H1 (cell line): Measurements from ENCODE around the gene PTEN. TPM values are rescaled to one million over a fixed set of nuclear protein-coding genes. Genes with fewer than 3 reads are reported as not detected.
"Not testable (repeated sequence)": the region's sequence is repeated elsewhere in the genome, so short reads cannot be mapped to it uniquely, and the experiment has no call there.

Source experiments
- CTCF ChIA-PET: fragments of 300-600 bp; sonication (Branson Sonifier 250); formaldehyde crosslinking; loops from one replicate; lab custom pipeline; 2021; ENCODE audit not compliant: partially characterized antibody; lab: Charles Lee
- POLR2A ChIA-PET: fragments of 300-600 bp; sonication (Branson Sonifier 250); formaldehyde crosslinking; loops from one replicate; lab custom pipeline; 2021; ENCODE audit warnings: inconsistent platforms; ENCODE audit not compliant: partially characterized antibody; lab: Charles Lee
- DNase-seq, 2 experiments: peaks; one replicate each; pipeline versions ENCODE4 v3.0.0 to v3.0.0-alpha.2; 2010 to 2022; ENCODE audit warnings: low spot score in 2 of 2, low read depth in 1 of 2, mixed read lengths in 1 of 2
- FAIRE-seq: peaks from 2 replicates; lab custom pipeline; 2011; peaks lifted over from hg19 to GRCh38; lab: Jason Lieb, UNC
- H2AFZ ChIP-seq: 2 replicates; pipeline ENCODE4 v1.8.1; 2012; ENCODE audit warnings: low read length, inconsistent platforms
- H2AK5ac ChIP-seq: 2 replicates; pipeline ENCODE4 v1.6.1; 2013; ENCODE audit warnings: low read depth, low read length
- H2BK120ac ChIP-seq: replicated peaks from 2 replicates; pipeline ENCODE3; 2013; ENCODE audit warnings: low read depth, low read length, inconsistent platforms
- H2BK12ac ChIP-seq: 2 replicates; pipeline ENCODE4 v1.6.1; 2013; ENCODE audit warnings: low read depth, low read length
- H2BK15ac ChIP-seq: 2 replicates; pipeline ENCODE4 v1.6.1; 2013; ENCODE audit warnings: low read length
- H2BK20ac ChIP-seq: 2 replicates; pipeline ENCODE4 v1.6.1; 2013; ENCODE audit warnings: low read length
- H2BK5ac ChIP-seq: 2 replicates; pipeline ENCODE4 v1.6.1; 2013; ENCODE audit warnings: low read depth, low read length
- H3K14ac ChIP-seq: 2 replicates; pipeline ENCODE4 v1.6.1; 2013; ENCODE audit warnings: inconsistent platforms; ENCODE audit not compliant: insufficient read length
- H3K18ac ChIP-seq: 2 replicates; pipeline ENCODE4 v1.6.1; 2013; ENCODE audit warnings: low read length; ENCODE audit errors: extremely low read depth
- H3K23ac ChIP-seq: 2 replicates; pipeline ENCODE4 v1.6.1; 2013; ENCODE audit warnings: inconsistent platforms; ENCODE audit not compliant: insufficient read length
- H3K23me2 ChIP-seq: 2 replicates; pipeline ENCODE4 v1.6.1; 2013; ENCODE audit warnings: low read depth, low read length
- H3K27ac ChIP-seq: 2 replicates; pipeline ENCODE4 v1.6.1; 2011; ENCODE audit warnings: low read depth, low read length, inconsistent platforms
- H3K27me3 ChIP-seq, 4 experiments: replicated peaks in 1 of 4; 1 replicate in 1 of 4; 2 replicates in 3 of 4; pipeline versions ENCODE4 v1.6.1 to v1.8.1; 2011 to 2013; ENCODE audit warnings: low read length in 3 of 4, mild to moderate bottlenecking in 3 of 4, inconsistent platforms in 2 of 4, mixed read lengths in 2 of 4, moderate library complexity in 1 of 4; ENCODE audit not compliant: control insufficient read depth in 3 of 4, insufficient read depth in 3 of 4; ENCODE audit errors: extremely low read depth in 1 of 4
- H3K36me3 ChIP-seq, 4 experiments: 2 replicates each; pipeline versions ENCODE4 v1.6.1 to v1.8.1; 2011 to 2013; ENCODE audit warnings: mild to moderate bottlenecking in 4 of 4, low read length in 3 of 4, moderate library complexity in 2 of 4, control low read depth in 1 of 4, inconsistent platforms in 1 of 4; ENCODE audit not compliant: insufficient read depth in 4 of 4, control insufficient read depth in 2 of 4
- H3K4ac ChIP-seq: replicated peaks from 2 replicates; pipeline ENCODE3; 2013; ENCODE audit warnings: low read length, low read depth, mixed read lengths, inconsistent platforms; ENCODE audit not compliant: insufficient read length
- H3K4me1 ChIP-seq, 4 experiments: replicated peaks in 1 of 4; 1 replicate in 1 of 4; 2 replicates in 3 of 4; pipeline versions ENCODE4 v1.6.1 to v1.8.1; 2011 to 2013; ENCODE audit warnings: low read length in 3 of 4, inconsistent platforms in 2 of 4, mixed read lengths in 1 of 4; ENCODE audit not compliant: insufficient read depth in 4 of 4, control insufficient read depth in 3 of 4
- H3K4me2 ChIP-seq, 2 experiments: 2 replicates each; pipeline versions ENCODE4 v1.6.1 to v1.8.1; 2011 to 2013; ENCODE audit warnings: low read depth in 2 of 2, low read length in 2 of 2, control low read depth in 1 of 2, inconsistent platforms in 1 of 2, mild to moderate bottlenecking in 1 of 2; ENCODE audit not compliant: insufficient read depth in 1 of 2
- H3K4me3 ChIP-seq, 4 experiments: fragments of 200-600, 300-600 bp in 1 of 4; sonication (generic), shearing (Covaris generic), sonication (Bioruptor Twin) in 1 of 4; 2 replicates each; pipeline versions ENCODE4 v1.5.1 to v1.8.1; 2011 to 2016; ENCODE audit warnings: low read length in 4 of 4, low read depth in 3 of 4, control low read depth in 2 of 4, inconsistent platforms in 2 of 4, mild to moderate bottlenecking in 2 of 4, mixed read lengths in 1 of 4, moderate library complexity in 1 of 4; ENCODE audit not compliant: insufficient read depth in 2 of 4; ENCODE audit errors: extremely low read depth in 1 of 4
- H3K56ac ChIP-seq: replicated peaks from 2 replicates; pipeline ENCODE3; 2013; ENCODE audit warnings: low read depth, mild to moderate bottlenecking, mixed read lengths, low read length, inconsistent platforms; ENCODE audit not compliant: insufficient read length
- H3K79me1 ChIP-seq: 2 replicates; pipeline ENCODE4 v1.6.1; 2013; ENCODE audit warnings: low read depth, low read length, control low read depth
- H3K79me2 ChIP-seq, 2 experiments: 2 replicates each; pipeline versions ENCODE4 v1.6.1 to v1.8.1; 2012 to 2013; ENCODE audit warnings: low read length in 2 of 2, mild to moderate bottlenecking in 2 of 2, inconsistent platforms in 1 of 2; ENCODE audit not compliant: insufficient read depth in 2 of 2, control insufficient read depth in 1 of 2
- H3K9ac ChIP-seq, 4 experiments: replicated peaks in 1 of 4; 1 replicate in 1 of 4; 2 replicates in 3 of 4; pipeline versions ENCODE4 v1.6.1 to v1.8.1; 2011 to 2013; ENCODE audit warnings: low read depth in 3 of 4, low read length in 3 of 4, control low read depth in 2 of 4, mild to moderate bottlenecking in 2 of 4, moderate library complexity in 2 of 4, inconsistent platforms in 1 of 4; ENCODE audit errors: extremely low read depth in 1 of 4
- H3K9me3 ChIP-seq, 2 experiments: 2 replicates each; pipeline versions ENCODE4 v1.6.1 to v1.8.1; 2012 to 2013; ENCODE audit warnings: mild to moderate bottlenecking in 2 of 2, moderate library complexity in 2 of 2, control low read depth in 1 of 2, inconsistent platforms in 1 of 2, low read depth in 1 of 2, low read length in 1 of 2, mixed read lengths in 1 of 2; ENCODE audit not compliant: insufficient read depth in 2 of 2
- H4K20me1 ChIP-seq, 2 experiments: replicated peaks in 1 of 2; 2 replicates each; pipeline versions ENCODE3 to v1.8.1; 2011 to 2013; ENCODE audit warnings: inconsistent platforms in 2 of 2, low read length in 2 of 2, mild to moderate bottlenecking in 1 of 2; ENCODE audit not compliant: insufficient read depth in 2 of 2, control insufficient read depth in 1 of 2
- H4K5ac ChIP-seq: 2 replicates; pipeline ENCODE4 v1.6.1; 2013; ENCODE audit warnings: low read length, low read depth, mixed read lengths, inconsistent platforms; ENCODE audit not compliant: insufficient read length
- H4K8ac ChIP-seq: 2 replicates; pipeline ENCODE4 v1.8.0; 2013; ENCODE audit warnings: mild to moderate bottlenecking, moderate library complexity, low read length, inconsistent platforms; ENCODE audit not compliant: insufficient read depth; ENCODE audit errors: extremely low read depth
- H4K91ac ChIP-seq: replicated peaks from 2 replicates; pipeline ENCODE3; 2013; ENCODE audit warnings: low read length, mixed read lengths, inconsistent platforms; ENCODE audit not compliant: insufficient read length
- WGBS, 2 experiments: shearing (Covaris generic) in 1 of 2; methylation state at CpG; one replicate each; pipeline versions ENCODE4 v1.1.6 to v1.1.7; 2013 to 2015; ENCODE audit warnings: low lambda C conversion rate in 2 of 2, mixed read lengths in 2 of 2, inconsistent platforms in 1 of 2, low coverage in 1 of 2, missing lambda C conversion rate in 1 of 2; ENCODE audit not compliant: insufficient replicate concordance in 2 of 2, insufficient coverage in 1 of 2, insufficient read length in 1 of 2; ENCODE audit errors: extremely low coverage in 1 of 2, missing lambda C conversion rate in 1 of 2; 5-methylcytosine and 5-hydroxymethylcytosine counted together
- polyA plus RNA-seq, 7 experiments: library from polyadenylated mRNA; depleted of rRNA in 3 of 7; stranded (reverse) in 5 of 7; unstranded in 2 of 7; fragments of >200 nt in 5 of 7; fragments of 200-250 nt in 2 of 7; gene quantifications; 1 replicate in 5 of 7; 2 replicates in 1 of 7; 4 replicates in 1 of 7; pipeline versions ENCODE4 v1.2.1 to v1.2.3, GENCODE V29; 2011 to 2013; ENCODE audit warnings: missing spikeins in 2 of 7, mixed read lengths in 2 of 7
- total RNA-seq: library from RNA; stranded (reverse); fragmentation: NEBNext Ultra II Directional; extraction: Animal tissue kit (Norgen Biotek cat#: 25700); gene quantifications from 2 replicates; pipeline ENCODE4 v1.2.1, GENCODE V29; 2021

PTEN gene
- total and polyA plus RNA-seq, 2 of the 8 experiments (the other 6 are each of a cell fraction or from before 2014, with no cell fraction given), result 6.3 to 48.7 TPM

GRCh38 chr10:87881373-87882059, 18.1 kb downstream of the PTEN start:
- ChIA-PET CTCF (interaction anchor here (1.0 kb wide), 1 partner anchor 117 kb away, joined by 3 read pairs; no protein-coding TSS in a partner anchor), POLR2A (interaction anchor here (1.3 kb wide), 1 partner anchor 19 kb away, joined by 4 read pairs; no protein-coding TSS in a partner anchor)
- not testable (repeated sequence) for H3K4me1 ChIP-seq, H2BK15ac ChIP-seq, H2AFZ ChIP-seq, H4K5ac ChIP-seq, H3K14ac ChIP-seq, H3K27ac ChIP-seq, H3K18ac ChIP-seq, H2BK120ac ChIP-seq, H3K9ac ChIP-seq, H3K56ac ChIP-seq, H4K8ac ChIP-seq, H3K4me3 ChIP-seq, H3K79me1 ChIP-seq, FAIRE-seq, H3K9me3 ChIP-seq, H4K91ac ChIP-seq, H2AK5ac ChIP-seq, H3K4ac ChIP-seq, H4K20me1 ChIP-seq, H3K4me2 ChIP-seq, H3K23me2 ChIP-seq, H2BK12ac ChIP-seq, DNase-seq, H2BK5ac ChIP-seq, H3K23ac ChIP-seq, H3K27me3 ChIP-seq, H2BK20ac ChIP-seq
- 94% methylated on average over 5 of the region's 5 CpGs; no CpG with 5 or more reads in 1 of the 2 experiments for WGBS, 2 experiments
- H3K79me2 ChIP-seq, result peaks cover 0 to 88% of the 10 kb centered on the region in 2 experiments; a peak in 2 of 4 replicates
- H3K36me3 ChIP-seq, result peaks cover 0 to 28% (median 4%) of the 10 kb centered on the region in 4 experiments; a peak in 4 of 8 replicates
